ELF-1 (cell line): ENCODE results near the gene HPCAL1.

Source experiments
- DNase-seq: peaks from one replicate; pipeline ENCODE4 v3.0.0-alpha.2; 2016; ENCODE audit warnings: low read depth, low spot score

The HPCAL1 gene

GRCh38 chr2:10406491-10407188, 103.9 kb downstream of the HPCAL1 start:
- no peak for DNase-seq

GRCh38 chr2:10407432-10407831, 104.7 kb downstream of the HPCAL1 start:
- DNase-seq: no peak

GRCh38 chr2:10407841-10408648, 105.3 kb downstream of the HPCAL1 start:
- peak; percentile 80 for DNase-seq

- peak; percentile 98 for DNase-seq
These were observed 106.2 kb downstream of the HPCAL1 start for GRCh38 chr2:10408649-10409579.

GRCh38 chr2:10410001-10410822, 107.5 kb downstream of the HPCAL1 start:
- no peak for DNase-seq

- DNase-seq: no peak
These were observed 108.2 kb downstream of the HPCAL1 start for GRCh38 chr2:10410823-10411437.

- DNase-seq: no peak
These were observed 108.9 kb downstream of the HPCAL1 start for GRCh38 chr2:10411557-10411956.

GRCh38 chr2:10412380-10412779, 109.7 kb downstream of the HPCAL1 start:
- peak; percentile 70 for DNase-seq

- DNase-seq: no peak
These were observed 110.8 kb downstream of the HPCAL1 start for GRCh38 chr2:10413503-10413902.

GRCh38 chr2:10413991-10414451, 111.3 kb downstream of the HPCAL1 start:
- no peak for DNase-seq

- no peak for DNase-seq
These were observed 111.9 kb downstream of the HPCAL1 start for GRCh38 chr2:10414591-10414990.

- DNase-seq: peak; percentile 42
These were observed 112.3 kb downstream of the HPCAL1 start for GRCh38 chr2:10415048-10415447.

GRCh38 chr2:10415640-10416039, 112.9 kb downstream of the HPCAL1 start:
- no peak for DNase-seq

GRCh38 chr2:10417551-10418335, 115.0 kb downstream of the HPCAL1 start:
- DNase-seq: no peak

- no peak for DNase-seq
These were observed 117.0 kb downstream of the HPCAL1 start for GRCh38 chr2:10419553-10420257.

- DNase-seq: no peak
These were observed 119.5 kb downstream of the HPCAL1 start for GRCh38 chr2:10422251-10422650.

- no peak for DNase-seq
These were observed 120.2 kb downstream of the HPCAL1 start for GRCh38 chr2:10422732-10423399.

GRCh38 chr2:10423400-10423774, 120.7 kb downstream of the HPCAL1 start:
- no peak for DNase-seq

- DNase-seq: peak; percentile 75
These were observed 121.3 kb downstream of the HPCAL1 start for GRCh38 chr2:10424051-10424450.
